SK-N-SH treated with all-trans-retinoic acid at 6 μM for 48 hours (cell line): ENCODE measurements around the gene GNA14.

Experiments used
- ATAC-seq: fragments of 200-7000 bp; cut with Tn5 transposase; 3 replicates; pipeline ENCODE4 v1.9.1; 2020; ENCODE audit warnings: mild to moderate bottlenecking, moderate library complexity
- ARNTL ChIP-seq: fragments of 450-650 bp; formaldehyde crosslinking; IDR thresholded peaks from 2 replicates; pipeline ENCODE4 v1.5.0; 2020; ENCODE audit warnings: low read depth, mild to moderate bottlenecking, moderate library complexity, borderline replicate concordance
- BACH2 ChIP-seq: fragments of 250-450 bp; sonication (Bioruptor Pico); IDR thresholded peaks from 2 replicates; pipeline ENCODE4 v1.9.0; 2021; ENCODE audit warnings: mild to moderate bottlenecking, borderline replicate concordance
- ESRRG ChIP-seq: fragments of 250-450 bp; sonication (Bioruptor Pico); IDR thresholded peaks from 2 replicates; pipeline ENCODE4 v1.6.1; 2021; ENCODE audit warnings: mild to moderate bottlenecking
- GLIS3 ChIP-seq: fragments of 250-450 bp; sonication (Bioruptor Pico); IDR thresholded peaks from 2 replicates; pipeline ENCODE4 v1.5.0; 2020; ENCODE audit warnings: mild to moderate bottlenecking, moderate library complexity
- ISL1 ChIP-seq: fragments of 250-450 bp; sonication (Bioruptor Pico); IDR thresholded peaks from 2 replicates; pipeline ENCODE4 v2.1.2; 2022; ENCODE audit warnings: mild to moderate bottlenecking, moderate library complexity
- OSR1 ChIP-seq: fragments of 250-450 bp; sonication (Bioruptor Pico); IDR thresholded peaks from 2 replicates; pipeline ENCODE4 v1.8.0; 2022; ENCODE audit warnings: moderate library complexity, mild to moderate bottlenecking, inconsistent platforms
- PPARA ChIP-seq: fragments of 250-450 bp; sonication (Bioruptor Pico); IDR thresholded peaks from 2 replicates; pipeline ENCODE4 v1.5.0; 2020; ENCODE audit warnings: mild to moderate bottlenecking, borderline replicate concordance
- RARB ChIP-seq: fragments of 250-450 bp; sonication (Bioruptor Pico); IDR thresholded peaks from 2 replicates; pipeline ENCODE4 v1.8.0; 2021; ENCODE audit warnings: mild to moderate bottlenecking, moderate library complexity
- SNAI2 ChIP-seq: fragments of 250-450 bp; sonication (Bioruptor Pico); IDR thresholded peaks from 2 replicates; pipeline ENCODE4 v1.5.0; 2020; ENCODE audit warnings: mild to moderate bottlenecking, moderate library complexity
- TCF4 ChIP-seq: fragments of 250-450 bp; sonication (Bioruptor Pico); IDR thresholded peaks from 2 replicates; pipeline ENCODE4 v1.8.0; 2021; ENCODE audit warnings: mild to moderate bottlenecking, moderate library complexity, borderline replicate concordance
- TOX ChIP-seq: fragments of 250-450 bp; sonication (Bioruptor Pico); IDR thresholded peaks from 2 replicates; pipeline ENCODE4 v1.8.0; 2021; ENCODE audit warnings: mild to moderate bottlenecking, moderate library complexity, borderline replicate concordance
- ZC3H10 ChIP-seq: fragments of 250-450 bp; sonication (Bioruptor Pico); IDR thresholded peaks from 2 replicates; pipeline ENCODE4 v1.5.1; 2021; ENCODE audit warnings: mild to moderate bottlenecking, moderate library complexity
- ZFP3 ChIP-seq: fragments of 250-450 bp; sonication (Bioruptor Pico); IDR thresholded peaks from 2 replicates; pipeline ENCODE4 v1.5.0; 2020; ENCODE audit warnings: mild to moderate bottlenecking, moderate library complexity
- ZFP30 ChIP-seq: fragments of 450-650 bp; formaldehyde crosslinking; IDR thresholded peaks from 2 replicates; pipeline ENCODE4 v1.5.0; 2022; ENCODE audit warnings: mild to moderate bottlenecking, moderate library complexity
- ZNF565 ChIP-seq: fragments of 450-650 bp; formaldehyde crosslinking; conservative IDR thresholded peaks from 2 replicates; pipeline ENCODE4 v1.5.0; 2020; ENCODE audit warnings: low read depth, mild to moderate bottlenecking, moderate library complexity
- ZNF8 ChIP-seq: fragments of 450-650 bp; formaldehyde crosslinking; IDR thresholded peaks from 2 replicates; pipeline ENCODE4 v1.5.0; 2020; ENCODE audit warnings: mild to moderate bottlenecking, moderate library complexity
- TF ChIP-seq, protein P1 (sequence below): fragments of 250-450 bp; sonication (Bioruptor Pico); IDR thresholded peaks from 2 replicates; pipeline ENCODE4 v1.5.1; 2020; ENCODE audit warnings: low read depth, mild to moderate bottlenecking, moderate library complexity
- TF ChIP-seq, protein P2 (sequence below): fragments of 250-450 bp; sonication (Bioruptor Pico); IDR thresholded peaks from 2 replicates; pipeline ENCODE4 v1.8.0; 2021; ENCODE audit warnings: low read depth, mild to moderate bottlenecking, moderate library complexity, borderline replicate concordance
- TF ChIP-seq, protein P3 (sequence below): fragments of 250-450 bp; sonication (Bioruptor Pico); IDR thresholded peaks from 2 replicates; pipeline ENCODE4 v1.8.0; 2020; ENCODE audit warnings: mild to moderate bottlenecking, moderate library complexity, borderline replicate concordance
- TF ChIP-seq, protein P4 (sequence below): fragments of 250-450 bp; sonication (Bioruptor Pico); IDR thresholded peaks from 2 replicates; pipeline ENCODE4 v1.5.0; 2020; ENCODE audit warnings: mild to moderate bottlenecking, moderate library complexity

GNA14 gene

DNA sequence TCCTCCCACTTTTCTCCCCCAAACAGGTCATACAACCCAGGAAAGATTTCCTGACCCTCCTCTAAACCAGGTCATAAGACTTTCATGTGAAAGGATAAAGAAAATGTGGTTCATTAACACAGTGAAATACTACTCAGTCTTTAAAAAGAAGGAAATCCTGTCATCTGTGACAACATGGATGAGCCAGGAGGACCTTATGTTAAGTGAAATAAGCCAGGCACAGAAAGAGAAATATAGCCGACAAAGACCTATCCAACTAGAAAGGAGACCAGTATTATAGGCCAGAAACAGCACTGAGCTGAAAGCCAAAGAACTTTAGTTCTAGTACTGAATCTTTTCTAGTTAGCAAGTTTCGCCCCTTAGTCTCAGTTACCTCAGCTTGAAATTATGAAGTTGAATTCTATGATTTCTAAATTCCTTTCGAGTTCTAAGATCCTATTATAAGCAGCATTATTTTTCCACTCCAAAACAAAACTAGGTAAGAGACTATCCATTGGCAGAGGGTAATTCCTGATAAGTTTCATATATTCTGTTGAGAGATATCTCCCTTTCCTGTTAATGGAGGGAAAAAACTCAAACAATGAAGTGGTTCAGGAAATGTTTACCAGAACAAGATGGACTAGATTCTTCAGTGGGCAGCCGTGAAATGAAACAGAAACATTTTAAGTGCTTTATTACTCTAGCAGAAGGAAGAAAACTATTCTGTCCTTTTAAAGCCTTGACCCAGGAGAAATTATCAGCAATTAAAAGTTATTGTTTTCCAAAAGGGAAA, 42.5 kb downstream of the GNA14 start:
- TF ChIP-seq, protein P1, sequence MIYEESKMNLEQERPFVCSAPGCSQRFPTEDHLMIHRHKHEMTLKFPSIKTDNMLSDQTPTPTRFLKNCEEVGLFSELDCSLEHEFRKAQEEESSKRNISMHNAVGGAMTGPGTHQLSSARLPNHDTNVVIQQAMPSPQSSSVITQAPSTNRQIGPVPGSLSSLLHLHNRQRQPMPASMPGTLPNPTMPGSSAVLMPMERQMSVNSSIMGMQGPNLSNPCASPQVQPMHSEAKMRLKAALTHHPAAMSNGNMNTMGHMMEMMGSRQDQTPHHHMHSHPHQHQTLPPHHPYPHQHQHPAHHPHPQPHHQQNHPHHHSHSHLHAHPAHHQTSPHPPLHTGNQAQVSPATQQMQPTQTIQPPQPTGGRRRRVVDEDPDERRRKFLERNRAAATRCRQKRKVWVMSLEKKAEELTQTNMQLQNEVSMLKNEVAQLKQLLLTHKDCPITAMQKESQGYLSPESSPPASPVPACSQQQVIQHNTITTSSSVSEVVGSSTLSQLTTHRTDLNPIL: no peak
- TF ChIP-seq, protein P2, sequence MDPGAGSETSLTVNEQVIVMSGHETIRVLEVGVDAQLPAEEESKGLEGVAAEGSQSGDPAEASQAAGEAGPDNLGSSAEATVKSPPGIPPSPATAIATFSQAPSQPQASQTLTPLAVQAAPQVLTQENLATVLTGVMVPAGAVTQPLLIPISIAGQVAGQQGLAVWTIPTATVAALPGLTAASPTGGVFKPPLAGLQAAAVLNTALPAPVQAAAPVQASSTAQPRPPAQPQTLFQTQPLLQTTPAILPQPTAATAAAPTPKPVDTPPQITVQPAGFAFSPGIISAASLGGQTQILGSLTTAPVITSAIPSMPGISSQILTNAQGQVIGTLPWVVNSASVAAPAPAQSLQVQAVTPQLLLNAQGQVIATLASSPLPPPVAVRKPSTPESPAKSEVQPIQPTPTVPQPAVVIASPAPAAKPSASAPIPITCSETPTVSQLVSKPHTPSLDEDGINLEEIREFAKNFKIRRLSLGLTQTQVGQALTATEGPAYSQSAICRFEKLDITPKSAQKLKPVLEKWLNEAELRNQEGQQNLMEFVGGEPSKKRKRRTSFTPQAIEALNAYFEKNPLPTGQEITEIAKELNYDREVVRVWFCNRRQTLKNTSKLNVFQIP: no peak
- TF ChIP-seq PPARA (CRISPR knock-in tag): no peak
- no peak for TF ChIP-seq GLIS3
- no peak for TF ChIP-seq ARNTL (CRISPR knock-in tag)
- no peak for TF ChIP-seq ZFP30 (CRISPR knock-in tag)
- no peak for TF ChIP-seq ZNF8 (CRISPR knock-in tag)
- TF ChIP-seq TCF4: no peak
- TF ChIP-seq ISL1 (CRISPR knock-in tag): no peak
- TF ChIP-seq RARB (CRISPR knock-in tag): no peak
- TF ChIP-seq, protein P3, sequence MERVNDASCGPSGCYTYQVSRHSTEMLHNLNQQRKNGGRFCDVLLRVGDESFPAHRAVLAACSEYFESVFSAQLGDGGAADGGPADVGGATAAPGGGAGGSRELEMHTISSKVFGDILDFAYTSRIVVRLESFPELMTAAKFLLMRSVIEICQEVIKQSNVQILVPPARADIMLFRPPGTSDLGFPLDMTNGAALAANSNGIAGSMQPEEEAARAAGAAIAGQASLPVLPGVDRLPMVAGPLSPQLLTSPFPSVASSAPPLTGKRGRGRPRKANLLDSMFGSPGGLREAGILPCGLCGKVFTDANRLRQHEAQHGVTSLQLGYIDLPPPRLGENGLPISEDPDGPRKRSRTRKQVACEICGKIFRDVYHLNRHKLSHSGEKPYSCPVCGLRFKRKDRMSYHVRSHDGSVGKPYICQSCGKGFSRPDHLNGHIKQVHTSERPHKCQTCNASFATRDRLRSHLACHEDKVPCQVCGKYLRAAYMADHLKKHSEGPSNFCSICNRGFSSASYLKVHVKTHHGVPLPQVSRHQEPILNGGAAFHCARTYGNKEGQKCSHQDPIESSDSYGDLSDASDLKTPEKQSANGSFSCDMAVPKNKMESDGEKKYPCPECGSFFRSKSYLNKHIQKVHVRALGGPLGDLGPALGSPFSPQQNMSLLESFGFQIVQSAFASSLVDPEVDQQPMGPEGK (CRISPR knock-in tag): no peak
- no peak for TF ChIP-seq BACH2 (CRISPR knock-in tag)
- TF ChIP-seq, protein P4, sequence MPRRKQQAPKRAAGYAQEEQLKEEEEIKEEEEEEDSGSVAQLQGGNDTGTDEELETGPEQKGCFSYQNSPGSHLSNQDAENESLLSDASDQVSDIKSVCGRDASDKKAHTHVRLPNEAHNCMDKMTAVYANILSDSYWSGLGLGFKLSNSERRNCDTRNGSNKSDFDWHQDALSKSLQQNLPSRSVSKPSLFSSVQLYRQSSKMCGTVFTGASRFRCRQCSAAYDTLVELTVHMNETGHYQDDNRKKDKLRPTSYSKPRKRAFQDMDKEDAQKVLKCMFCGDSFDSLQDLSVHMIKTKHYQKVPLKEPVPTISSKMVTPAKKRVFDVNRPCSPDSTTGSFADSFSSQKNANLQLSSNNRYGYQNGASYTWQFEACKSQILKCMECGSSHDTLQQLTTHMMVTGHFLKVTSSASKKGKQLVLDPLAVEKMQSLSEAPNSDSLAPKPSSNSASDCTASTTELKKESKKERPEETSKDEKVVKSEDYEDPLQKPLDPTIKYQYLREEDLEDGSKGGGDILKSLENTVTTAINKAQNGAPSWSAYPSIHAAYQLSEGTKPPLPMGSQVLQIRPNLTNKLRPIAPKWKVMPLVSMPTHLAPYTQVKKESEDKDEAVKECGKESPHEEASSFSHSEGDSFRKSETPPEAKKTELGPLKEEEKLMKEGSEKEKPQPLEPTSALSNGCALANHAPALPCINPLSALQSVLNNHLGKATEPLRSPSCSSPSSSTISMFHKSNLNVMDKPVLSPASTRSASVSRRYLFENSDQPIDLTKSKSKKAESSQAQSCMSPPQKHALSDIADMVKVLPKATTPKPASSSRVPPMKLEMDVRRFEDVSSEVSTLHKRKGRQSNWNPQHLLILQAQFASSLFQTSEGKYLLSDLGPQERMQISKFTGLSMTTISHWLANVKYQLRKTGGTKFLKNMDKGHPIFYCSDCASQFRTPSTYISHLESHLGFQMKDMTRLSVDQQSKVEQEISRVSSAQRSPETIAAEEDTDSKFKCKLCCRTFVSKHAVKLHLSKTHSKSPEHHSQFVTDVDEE: no peak
- no peak for TF ChIP-seq OSR1 (CRISPR knock-in tag)
- TF ChIP-seq ZNF565 (CRISPR knock-in tag): no peak
- TF ChIP-seq ESRRG (CRISPR knock-in tag): no peak
- no peak for TF ChIP-seq TOX (CRISPR knock-in tag)
- no peak for TF ChIP-seq ZFP3
- ATAC-seq: no peak

DNA sequence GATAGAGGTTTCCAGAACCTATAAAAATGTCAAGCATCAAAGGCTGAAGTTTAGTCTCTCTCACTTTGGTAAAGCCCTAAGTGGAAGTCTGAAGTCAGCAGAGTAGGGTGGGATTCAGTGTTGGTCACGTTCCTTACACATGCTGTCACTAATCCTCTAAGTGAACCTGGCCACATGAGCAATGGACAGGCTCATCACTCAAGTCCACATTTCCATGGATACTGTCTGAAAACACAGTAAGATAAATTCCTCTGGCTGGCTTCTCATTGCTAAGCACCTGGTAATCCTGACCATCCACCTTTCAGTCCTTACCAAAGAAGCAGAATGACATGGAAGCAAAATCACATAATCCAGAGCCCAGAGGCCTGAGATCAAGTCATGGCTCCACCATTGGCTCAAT, 43.8 kb downstream of the GNA14 start:
- ATAC-seq: no peak
- TF ChIP-seq TCF4 (no peak), TOX (CRISPR knock-in tag) (no peak), ZC3H10 (CRISPR knock-in tag) (no peak), RARB (CRISPR knock-in tag) (no peak), SNAI2 (no peak), ZNF565 (CRISPR knock-in tag) (no peak), ESRRG (CRISPR knock-in tag) (no peak)
- TF ChIP-seq, protein P1: no peak
- TF ChIP-seq, protein P2: no peak
- TF ChIP-seq, protein P4: no peak
